ENCODE measurements around the gene DENND1A. TPM values are rescaled to one million over a fixed set of nuclear protein-coding genes. Genes with fewer than 3 reads are reported as not detected.
"Not testable (repeated sequence)": the region's sequence is repeated elsewhere in the genome, so short reads cannot be mapped to it uniquely, and the experiment has no call there.

The DENND1A gene
- total and polyA plus RNA-seq, 4 donors, result 13.4 to 30.5 (median 28.3) TPM

DNA sequence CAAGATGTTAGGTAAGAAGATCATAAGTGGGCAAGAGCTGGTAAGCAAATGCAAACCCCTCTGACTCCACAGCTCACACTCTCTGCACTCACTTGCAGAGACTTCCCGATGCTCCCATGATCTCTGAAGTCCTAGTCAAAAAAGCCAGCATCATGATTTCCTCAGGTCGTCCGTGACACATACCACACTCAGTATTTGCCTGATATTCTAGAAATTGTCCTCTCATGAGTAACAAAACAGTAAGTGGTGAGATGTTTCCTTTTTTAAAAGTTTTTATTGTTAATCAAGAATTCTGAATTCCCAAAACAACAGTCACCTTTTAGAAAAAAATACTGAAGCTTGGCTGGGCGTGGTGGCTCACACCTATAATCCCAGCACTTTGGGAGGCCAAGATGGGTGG, 194.6 kb downstream of the DENND1A start:
- Histone ChIP-seq H3K27me3 (ENCODE audit: control insufficient read depth, insufficient read depth, low read length) (no peaks in the 10 kb centered on the region), H3K4me1 (ENCODE audit: control insufficient read depth, insufficient read depth, low read length) (no peaks in the 10 kb centered on the region), H3K36me3 (ENCODE audit: control insufficient read depth, insufficient read depth, low read length) (no peaks in the 10 kb centered on the region), H3K27ac (ENCODE audit: low read depth, low read length) (no peak overlapping the region), H3K4me3 (ENCODE audit: low read depth, low read length) (no peak overlapping the region), H3K9me3 (ENCODE audit: control insufficient read depth, insufficient read depth, low read length) (no peaks in the 10 kb centered on the region)
- no peak for DNase-seq (ENCODE audit: low read depth in 4 of 6, low spot score in 6 of 6)
- 86% methylated on average over 2 of the region's 4 CpGs for WGBS (ENCODE audit: insufficient coverage)

DNA sequence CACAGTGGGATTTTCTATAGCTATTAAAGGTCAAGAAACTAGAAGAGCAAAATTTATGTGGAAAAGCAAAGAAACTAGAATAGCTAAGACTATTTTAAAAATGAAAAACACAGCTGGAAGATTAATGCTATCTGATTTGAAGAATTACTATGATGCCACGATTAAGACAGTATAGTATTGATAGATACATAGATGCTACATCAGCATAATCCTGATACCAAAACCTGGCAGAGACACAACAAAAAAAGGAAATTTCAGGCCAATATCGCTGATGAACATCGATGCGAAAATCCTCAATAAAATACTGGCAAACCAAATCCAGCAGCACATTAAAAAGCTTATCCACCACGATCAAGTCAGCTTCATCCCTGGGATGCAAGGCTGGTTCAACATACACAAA, 201.4 kb downstream of the DENND1A start:
- WGBS (ENCODE audit: insufficient coverage), result no CpG with 5 or more reads among the region's 5 CpGs
- not testable (repeated sequence) for DNase-seq (ENCODE audit: low read depth in 4 of 6, low spot score in 6 of 6)

DNA sequence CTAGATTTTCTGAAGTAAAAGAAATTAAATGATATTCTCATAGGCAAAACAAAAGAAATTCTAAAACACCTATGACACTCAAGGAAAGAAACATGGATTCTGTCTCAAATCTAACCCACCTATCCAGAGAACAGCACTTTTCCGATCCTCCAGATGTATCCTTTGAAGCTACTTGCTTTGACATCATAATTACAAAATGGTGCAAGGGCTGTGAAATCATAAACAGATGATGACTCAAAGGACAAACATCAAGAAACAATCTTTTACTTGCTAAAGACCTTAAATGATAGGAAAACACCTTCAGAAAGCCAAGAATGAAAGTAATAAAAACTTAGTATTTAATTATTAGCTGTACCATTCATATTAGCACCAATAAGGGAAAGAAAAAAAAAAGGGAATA, 202.6 kb downstream of the DENND1A start:
- Histone ChIP-seq H3K27me3 (ENCODE audit: control insufficient read depth, insufficient read depth, low read length) (no peaks in the 10 kb centered on the region), H3K4me1 (ENCODE audit: control insufficient read depth, insufficient read depth, low read length) (peaks cover 8% of the 10 kb centered on the region)
- WGBS (ENCODE audit: insufficient coverage), result no CpG with 5 or more reads among the region's 1 CpG

More for the DNA sequence above, 201.4 kb downstream of the DENND1A start:
- H3K36me3 ChIP-seq (ENCODE audit: control insufficient read depth, insufficient read depth, low read length); H3K27me3 ChIP-seq (ENCODE audit: control insufficient read depth, insufficient read depth, low read length); H3K4me3 ChIP-seq (ENCODE audit: low read depth, low read length); H3K9me3 ChIP-seq (ENCODE audit: control insufficient read depth, insufficient read depth, low read length); H3K4me1 ChIP-seq (ENCODE audit: control insufficient read depth, insufficient read depth, low read length); H3K27ac ChIP-seq (ENCODE audit: low read depth, low read length): not testable (repeated sequence)

DNA sequence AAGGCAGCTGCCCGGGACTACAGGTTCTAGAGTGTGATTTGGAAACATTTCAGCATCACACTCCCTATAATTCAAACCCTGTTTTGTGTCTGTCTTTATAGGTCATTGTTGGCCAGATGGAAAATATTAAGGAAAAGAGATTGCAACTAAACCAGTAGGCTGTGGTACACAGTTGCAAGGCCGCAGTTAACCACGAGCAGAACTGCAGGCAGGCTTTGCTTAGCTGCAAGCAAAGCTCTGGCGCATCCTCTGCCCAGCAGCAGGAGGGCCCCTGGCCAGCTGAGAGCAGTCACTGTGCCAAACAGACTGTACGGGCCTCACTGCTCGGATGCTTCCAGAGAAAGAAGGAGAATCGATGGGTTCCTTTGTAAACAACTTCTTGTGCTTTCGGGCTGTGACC, 204.5 kb downstream of the DENND1A start:
- no peaks in the 10 kb centered on the region for H3K27me3 ChIP-seq (ENCODE audit: control insufficient read depth, insufficient read depth, low read length)
- H3K9me3 ChIP-seq (ENCODE audit: control insufficient read depth, insufficient read depth, low read length), result peaks cover 4% of the 10 kb centered on the region
- no peaks in the 10 kb centered on the region for H3K36me3 ChIP-seq (ENCODE audit: control insufficient read depth, insufficient read depth, low read length)
- WGBS (ENCODE audit: insufficient coverage), result 22% methylated on average over 5 of the region's 8 CpGs
- no peak overlapping the region for H3K27ac ChIP-seq (ENCODE audit: low read depth, low read length)
- H3K4me3 ChIP-seq (ENCODE audit: low read depth, low read length), result no peak overlapping the region
- DNase-seq (ENCODE audit: low read depth in 4 of 6, low spot score in 6 of 6), result peak in 3 of 6 donors; percentile 55 to 88 (median 83)
- peaks cover 8% of the 10 kb centered on the region for H3K4me1 ChIP-seq (ENCODE audit: control insufficient read depth, insufficient read depth, low read length)

More for the DNA sequence above, 202.6 kb downstream of the DENND1A start:
- Histone ChIP-seq H3K36me3 (ENCODE audit: control insufficient read depth, insufficient read depth, low read length) (no peaks in the 10 kb centered on the region), H3K4me3 (ENCODE audit: low read depth, low read length) (no peak overlapping the region), H3K9me3 (ENCODE audit: control insufficient read depth, insufficient read depth, low read length) (peaks cover under 1% of the 10 kb centered on the region), H3K27ac (ENCODE audit: low read depth, low read length) (no peak overlapping the region)
- no peak for DNase-seq (ENCODE audit: low read depth in 4 of 6, low spot score in 6 of 6)

DNA sequence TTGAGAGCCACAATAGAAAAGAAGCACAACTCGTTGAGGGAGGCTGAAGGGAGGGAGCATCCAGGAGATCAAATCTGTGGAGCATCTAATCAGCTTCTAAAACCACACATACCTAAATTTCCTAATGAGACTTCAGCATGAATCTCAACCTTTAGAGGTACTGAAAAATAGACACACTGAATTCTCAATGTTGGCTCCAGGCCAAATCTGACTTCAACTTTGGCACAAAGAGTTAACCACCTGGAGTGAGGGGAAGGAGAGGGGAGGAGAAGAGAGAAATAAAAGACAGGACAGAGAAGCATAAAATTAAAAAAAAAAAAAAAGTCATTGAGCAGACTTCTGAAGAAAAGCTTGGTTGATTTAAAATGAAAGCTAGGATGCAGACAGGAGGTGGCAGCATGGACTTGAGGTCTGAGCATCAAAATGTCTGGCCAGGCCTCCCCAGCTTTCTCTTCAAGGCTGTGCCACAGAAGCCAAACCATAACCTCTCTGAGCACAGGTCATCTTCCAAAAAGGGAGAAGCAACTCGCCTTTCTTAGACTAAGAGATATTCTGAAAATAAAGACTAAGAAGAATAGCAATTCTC, 205.6 kb downstream of the DENND1A start:
- H3K27ac ChIP-seq (ENCODE audit: low read depth, low read length), result no peak overlapping the region
- DNase-seq (ENCODE audit: low read depth in 4 of 6, low spot score in 6 of 6), result peak in 2 of 6 donors; percentile 45 to 67

DNA sequence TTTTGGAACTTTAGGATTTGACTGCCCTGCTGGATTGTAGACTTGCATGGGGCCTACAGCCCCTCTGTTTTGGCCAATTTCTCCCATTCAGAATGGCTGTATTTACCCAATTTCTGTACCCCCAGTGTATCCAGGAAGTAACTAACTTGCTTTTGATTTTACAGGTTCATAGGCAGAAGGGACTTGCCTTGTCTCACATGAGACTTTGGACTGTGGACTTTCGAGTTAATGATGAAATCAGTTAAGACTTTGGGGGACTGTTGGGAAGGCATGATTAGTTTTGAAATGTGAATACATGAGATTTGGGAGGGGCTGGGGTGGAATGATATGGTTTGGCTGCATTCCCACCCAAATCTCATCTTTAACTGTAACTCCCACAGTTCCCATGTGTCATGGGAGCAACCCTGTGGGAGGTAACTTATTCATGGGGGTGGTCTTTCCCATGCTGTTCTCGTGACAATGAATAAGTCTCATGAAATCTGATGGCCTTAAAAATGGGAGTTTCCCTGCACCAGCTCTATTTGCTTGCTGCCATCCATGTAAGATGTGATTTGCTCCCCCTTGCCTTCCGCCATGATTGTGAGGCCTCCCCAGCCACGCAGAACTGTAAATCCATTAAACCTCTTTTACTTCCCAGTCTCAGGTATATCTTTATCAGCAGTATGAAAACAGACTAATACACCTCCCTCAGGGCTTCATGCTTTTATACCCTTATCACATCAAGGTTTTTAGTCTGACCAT, 206.6 kb downstream of the DENND1A start:
- no peaks in the 10 kb centered on the region for H3K36me3 ChIP-seq (ENCODE audit: control insufficient read depth, insufficient read depth, low read length)
- H3K4me1 ChIP-seq (ENCODE audit: control insufficient read depth, insufficient read depth, low read length), result peaks cover 8% of the 10 kb centered on the region
- DNase-seq (ENCODE audit: low read depth in 4 of 6, low spot score in 6 of 6), result no peak
- WGBS (ENCODE audit: insufficient coverage), result 96% methylated on average over 4 of the region's 4 CpGs
- no peaks in the 10 kb centered on the region for H3K27me3 ChIP-seq (ENCODE audit: control insufficient read depth, insufficient read depth, low read length)
- no peak overlapping the region for H3K27ac ChIP-seq (ENCODE audit: low read depth, low read length)
- peaks cover 6% of the 10 kb centered on the region for H3K9me3 ChIP-seq (ENCODE audit: control insufficient read depth, insufficient read depth, low read length)
- no peak overlapping the region for H3K4me3 ChIP-seq (ENCODE audit: low read depth, low read length)

More for the DNA sequence above, 205.6 kb downstream of the DENND1A start:
- Histone ChIP-seq H3K4me3 (ENCODE audit: low read depth, low read length) (no peak overlapping the region), H3K27me3 (ENCODE audit: control insufficient read depth, insufficient read depth, low read length) (no peaks in the 10 kb centered on the region), H3K4me1 (ENCODE audit: control insufficient read depth, insufficient read depth, low read length) (peaks cover 8% of the 10 kb centered on the region), H3K9me3 (ENCODE audit: control insufficient read depth, insufficient read depth, low read length) (peaks cover 4% of the 10 kb centered on the region), H3K36me3 (ENCODE audit: control insufficient read depth, insufficient read depth, low read length) (no peaks in the 10 kb centered on the region)
- WGBS (ENCODE audit: insufficient coverage), result 83% methylated on average over 1 of the region's 2 CpGs

DNA sequence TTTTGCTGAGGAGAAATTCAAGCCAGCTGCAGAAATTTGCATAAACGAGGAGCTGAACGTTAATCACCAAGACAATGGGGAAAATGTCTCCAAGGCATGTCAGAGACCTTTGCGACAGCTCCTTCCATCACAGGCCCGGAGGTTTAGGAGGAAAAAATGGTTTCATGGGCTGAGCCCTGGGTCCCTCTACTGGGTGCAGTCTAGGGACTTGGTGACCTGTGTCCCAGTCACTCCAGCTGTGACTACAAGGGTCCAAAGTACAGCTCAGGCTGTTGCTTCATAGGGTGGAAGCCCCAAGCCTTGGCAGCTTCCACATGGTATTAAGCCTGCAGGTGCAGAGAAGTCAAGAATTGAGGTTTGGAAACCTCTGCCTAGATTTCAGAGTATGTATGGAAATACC, 207.5 kb downstream of the DENND1A start:
- Histone ChIP-seq H3K27me3 (ENCODE audit: control insufficient read depth, insufficient read depth, low read length) (no peaks in the 10 kb centered on the region), H3K4me1 (ENCODE audit: control insufficient read depth, insufficient read depth, low read length) (peaks cover 8% of the 10 kb centered on the region), H3K36me3 (ENCODE audit: control insufficient read depth, insufficient read depth, low read length) (no peaks in the 10 kb centered on the region), H3K9me3 (ENCODE audit: control insufficient read depth, insufficient read depth, low read length) (peaks cover 6% of the 10 kb centered on the region), H3K27ac (ENCODE audit: low read depth, low read length) (no peak overlapping the region), H3K4me3 (ENCODE audit: low read depth, low read length) (no peak overlapping the region)
- 100% methylated on average over 4 of the region's 4 CpGs for WGBS (ENCODE audit: insufficient coverage)
- DNase-seq (ENCODE audit: low read depth in 4 of 6, low spot score in 6 of 6), result no peak

DNA sequence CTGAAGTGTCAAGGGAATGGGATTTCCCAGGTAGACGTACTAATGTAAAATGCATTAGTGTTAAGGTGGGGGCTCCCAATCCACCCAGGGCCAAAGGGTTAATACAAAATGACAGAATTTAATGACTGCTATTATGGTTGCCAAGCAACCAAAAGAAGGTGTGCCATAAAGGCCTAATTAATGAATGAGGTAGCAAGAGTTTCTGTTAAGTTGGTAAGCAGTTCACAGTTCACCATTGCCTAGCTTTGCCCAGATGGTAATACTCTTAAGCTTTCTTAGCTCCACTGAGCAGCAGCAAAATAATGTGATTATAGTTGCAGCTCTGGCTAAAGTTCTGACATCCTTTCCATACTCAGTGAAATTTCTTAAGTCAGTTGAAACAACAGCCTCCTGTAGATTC, 211.7 kb downstream of the DENND1A start:
- 60% methylated on average over 1 of the region's 1 CpG for WGBS (ENCODE audit: insufficient coverage)
- Histone ChIP-seq H3K36me3 (ENCODE audit: control insufficient read depth, insufficient read depth, low read length) (no peaks in the 10 kb centered on the region), H3K27me3 (ENCODE audit: control insufficient read depth, insufficient read depth, low read length) (no peaks in the 10 kb centered on the region), H3K4me3 (ENCODE audit: low read depth, low read length) (no peak overlapping the region), H3K9me3 (ENCODE audit: control insufficient read depth, insufficient read depth, low read length) (peaks cover 6% of the 10 kb centered on the region), H3K27ac (ENCODE audit: low read depth, low read length) (no peak overlapping the region), H3K4me1 (ENCODE audit: control insufficient read depth, insufficient read depth, low read length) (no peaks in the 10 kb centered on the region)
- peak in 2 of 6 donors; percentile 32 to 34 for DNase-seq (ENCODE audit: low read depth in 4 of 6, low spot score in 6 of 6)

DNA sequence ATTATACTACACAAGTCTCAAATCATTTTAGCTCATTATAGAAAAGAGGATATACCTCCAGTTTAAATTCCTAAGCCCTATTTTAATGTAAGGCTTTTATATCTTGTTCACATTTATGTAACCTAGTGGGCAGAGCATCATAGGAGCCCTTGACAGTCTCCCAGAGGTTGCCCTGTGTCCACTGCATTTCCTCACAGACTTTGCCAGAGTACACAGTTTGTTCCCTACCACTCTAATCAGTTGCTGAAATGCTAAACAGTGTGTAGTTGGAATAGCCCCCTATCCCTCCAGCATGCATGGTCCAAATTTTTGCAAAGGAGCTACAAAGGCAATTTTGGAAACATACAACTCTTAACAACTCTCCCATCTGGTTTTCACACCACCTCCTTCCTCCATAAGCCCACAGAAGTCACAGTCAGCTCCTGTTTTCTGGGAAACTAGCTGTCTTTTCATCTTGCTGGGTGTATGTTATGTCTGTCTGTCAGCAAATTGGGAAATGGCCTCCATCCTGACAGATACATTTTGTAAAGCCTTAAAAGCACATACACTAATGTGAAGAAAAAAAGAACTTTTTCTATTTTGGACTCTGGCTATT, 212.2 kb downstream of the DENND1A start:
- Histone ChIP-seq H3K4me1 (ENCODE audit: control insufficient read depth, insufficient read depth, low read length) (no peaks in the 10 kb centered on the region), H3K9me3 (ENCODE audit: control insufficient read depth, insufficient read depth, low read length) (peaks cover 6% of the 10 kb centered on the region), H3K4me3 (ENCODE audit: low read depth, low read length) (no peak overlapping the region), H3K27me3 (ENCODE audit: control insufficient read depth, insufficient read depth, low read length) (no peaks in the 10 kb centered on the region), H3K36me3 (ENCODE audit: control insufficient read depth, insufficient read depth, low read length) (no peaks in the 10 kb centered on the region), H3K27ac (ENCODE audit: low read depth, low read length) (no peak overlapping the region)
- DNase-seq (ENCODE audit: low read depth in 4 of 6, low spot score in 6 of 6), result peak in 1 of 6 donors; percentile 59

Data from spinal cord (tissue), 10 donors.